ENCODE data around the gene BCAP31.

BCAP31 gene

DNA sequence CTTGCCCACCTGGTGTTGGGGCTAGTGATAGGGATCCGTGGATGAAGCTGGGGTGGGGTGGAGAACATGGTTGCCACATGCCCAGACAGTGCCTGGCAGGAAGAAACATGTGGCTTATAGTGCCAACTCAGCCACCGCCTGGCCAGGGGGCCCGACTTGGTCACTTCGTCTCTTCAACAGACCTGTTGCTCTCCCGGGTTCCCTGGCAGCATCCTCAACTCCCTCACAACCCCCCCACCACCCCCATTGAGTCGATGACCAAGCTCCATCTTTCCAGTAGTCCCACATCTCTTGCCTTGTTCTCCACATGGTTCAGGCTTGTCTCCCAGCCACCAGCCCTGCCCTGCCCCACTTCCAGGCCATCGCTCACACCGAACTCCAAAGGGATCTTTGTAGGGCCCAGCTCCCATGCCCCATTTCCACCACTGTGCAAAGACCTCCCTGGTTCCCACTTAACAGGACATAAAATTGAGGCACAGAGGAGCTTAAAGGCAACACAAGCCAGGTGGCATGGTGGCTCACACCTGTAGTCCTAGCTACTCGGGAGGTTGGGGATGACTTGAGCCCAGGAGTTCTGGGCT is 58.4 kb downstream of the BCAP31 start:
- no peak for TF ChIP-seq YY1 (IDR thresholded peaks at IDR 0.05; ENCODE audit: insufficient read depth, insufficient read length)
- no peak for TF ChIP-seq ZNF274 (IDR thresholded peaks at IDR 0.05; ENCODE audit: low read depth, low read length)
- no peak for TF ChIP-seq SUZ12 (IDR thresholded peaks at IDR 0.05; ENCODE audit: extremely low read depth, insufficient read depth, insufficient read length)
- Histone ChIP-seq H3K4me1 (ENCODE audit: insufficient read depth, insufficient read length) (no peaks in the 10 kb centered on the region), H3K9me3 (ENCODE audit: insufficient read depth, low read length) (no peaks in the 10 kb centered on the region), H3K36me3 (ENCODE audit: insufficient read depth, insufficient read length, low read length) (no peaks in the 10 kb centered on the region), H3K27me3 (ENCODE audit: insufficient read depth, insufficient read length) (peaks cover 6% of the 10 kb centered on the region), H3K9ac (ENCODE audit: insufficient read length, low read depth) (no peak overlapping the region), H3K4me3 (ENCODE audit: insufficient read length, low read depth) (no peak overlapping the region)
- DNase-seq (ENCODE audit: low read depth, low spot score): no peak

DNA sequence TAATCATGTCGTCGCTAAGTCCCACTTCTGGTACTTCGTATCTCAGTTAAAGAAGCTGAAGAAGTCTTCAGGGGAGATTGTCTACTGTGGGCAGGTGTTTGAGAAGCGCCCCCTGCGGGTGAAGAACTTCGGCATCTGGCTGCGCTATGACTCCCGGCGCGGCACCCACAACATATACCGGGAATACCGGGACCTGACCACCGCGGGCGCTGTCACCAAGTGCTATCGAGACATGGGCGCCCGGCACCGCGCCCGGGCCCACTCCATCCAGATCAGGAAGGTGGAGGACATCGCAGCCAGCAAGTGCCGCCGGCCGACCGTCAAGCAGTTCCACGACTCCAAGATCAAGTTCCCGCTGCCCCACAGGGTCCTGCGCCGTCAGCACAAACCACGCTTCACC is 61.9 kb downstream of the BCAP31 start:
- no peaks in the 10 kb centered on the region for H3K36me3 ChIP-seq (ENCODE audit: insufficient read depth, insufficient read length, low read length)
- no peak overlapping the region for H3K4me3 ChIP-seq (ENCODE audit: insufficient read length, low read depth)
- peaks cover 6% of the 10 kb centered on the region for H3K27me3 ChIP-seq (ENCODE audit: insufficient read depth, insufficient read length)
- H3K4me1 ChIP-seq (ENCODE audit: insufficient read depth, insufficient read length): no peaks in the 10 kb centered on the region
- H3K9me3 ChIP-seq (ENCODE audit: insufficient read depth, low read length): no peaks in the 10 kb centered on the region
- DNase-seq (ENCODE audit: low read depth, low spot score): no peak
- no peak overlapping the region for H3K9ac ChIP-seq (ENCODE audit: insufficient read length, low read depth)
- no peak for TF ChIP-seq YY1 (IDR thresholded peaks at IDR 0.05; ENCODE audit: insufficient read depth, insufficient read length)
- TF ChIP-seq ZNF274 (IDR thresholded peaks at IDR 0.05; ENCODE audit: low read depth, low read length): no peak
- no peak for TF ChIP-seq SUZ12 (IDR thresholded peaks at IDR 0.05; ENCODE audit: extremely low read depth, insufficient read depth, insufficient read length)

DNA sequence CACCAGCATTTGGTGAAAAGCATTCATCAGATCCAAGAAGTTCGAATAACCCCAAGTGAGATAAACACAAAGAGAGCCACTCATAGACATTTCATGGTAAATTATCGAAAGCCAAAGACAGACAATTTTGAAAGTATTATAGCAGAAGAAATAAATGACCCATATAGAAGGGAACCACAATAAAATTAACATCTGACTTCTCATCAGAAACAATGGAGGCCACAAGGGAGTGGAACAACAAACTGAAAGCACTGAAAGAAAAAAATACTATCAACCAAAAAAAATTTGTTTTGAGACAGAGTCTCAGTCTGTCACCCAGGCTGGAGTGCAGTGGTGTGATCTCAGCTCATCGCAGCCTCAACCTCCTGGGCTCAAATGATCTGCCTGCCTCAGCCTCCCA is 64.9 kb downstream of the BCAP31 start:
- H3K9ac ChIP-seq (ENCODE audit: insufficient read length, low read depth): no peak overlapping the region
- TF ChIP-seq YY1 (IDR thresholded peaks at IDR 0.05; ENCODE audit: insufficient read depth, insufficient read length): no peak
- no peak for TF ChIP-seq SUZ12 (IDR thresholded peaks at IDR 0.05; ENCODE audit: extremely low read depth, insufficient read depth, insufficient read length)
- TF ChIP-seq ZNF274 (IDR thresholded peaks at IDR 0.05; ENCODE audit: low read depth, low read length): no peak
- no peak for DNase-seq (ENCODE audit: low read depth, low spot score)
- H3K4me3 ChIP-seq (ENCODE audit: insufficient read length, low read depth): no peak overlapping the region
- no peaks in the 10 kb centered on the region for H3K4me1 ChIP-seq (ENCODE audit: insufficient read depth, insufficient read length)
- H3K36me3 ChIP-seq (ENCODE audit: insufficient read depth, insufficient read length, low read length): no peaks in the 10 kb centered on the region
- H3K9me3 ChIP-seq (ENCODE audit: insufficient read depth, low read length): no peaks in the 10 kb centered on the region
- peaks cover 6% of the 10 kb centered on the region for H3K27me3 ChIP-seq (ENCODE audit: insufficient read depth, insufficient read length)

DNA sequence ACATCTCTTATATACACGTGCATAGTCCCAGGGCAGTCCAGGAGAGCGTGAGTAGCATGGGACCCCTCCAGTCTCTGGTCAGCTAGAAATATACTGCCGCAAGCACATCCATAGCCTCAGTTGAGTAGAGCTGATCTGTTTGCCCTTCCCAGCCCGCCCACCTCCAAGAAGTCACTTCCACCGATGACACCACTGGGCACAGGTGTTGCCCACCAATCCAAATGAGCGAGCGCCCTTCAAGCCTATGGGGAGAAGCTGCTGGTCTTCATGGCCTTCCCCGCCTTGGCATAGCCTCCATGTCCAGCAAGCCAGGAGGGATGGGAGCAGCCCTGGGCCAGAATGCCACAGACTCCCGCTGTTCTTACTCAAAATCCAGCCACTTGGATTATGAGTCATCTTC is 67.0 kb downstream of the BCAP31 start:
- TF ChIP-seq ZNF274 (IDR thresholded peaks at IDR 0.05; ENCODE audit: low read depth, low read length): no peak
- no peak for TF ChIP-seq YY1 (IDR thresholded peaks at IDR 0.05; ENCODE audit: insufficient read depth, insufficient read length)
- TF ChIP-seq SUZ12 (IDR thresholded peaks at IDR 0.05; ENCODE audit: extremely low read depth, insufficient read depth, insufficient read length): no peak
- Histone ChIP-seq H3K4me3 (ENCODE audit: insufficient read length, low read depth) (no peak overlapping the region), H3K9ac (ENCODE audit: insufficient read length, low read depth) (no peak overlapping the region), H3K4me1 (ENCODE audit: insufficient read depth, insufficient read length) (no peaks in the 10 kb centered on the region), H3K27me3 (ENCODE audit: insufficient read depth, insufficient read length) (peaks cover 6% of the 10 kb centered on the region), H3K36me3 (ENCODE audit: insufficient read depth, insufficient read length, low read length) (no peaks in the 10 kb centered on the region), H3K9me3 (ENCODE audit: insufficient read depth, low read length) (no peaks in the 10 kb centered on the region)
- DNase-seq (ENCODE audit: low read depth, low spot score): no peak

DNA sequence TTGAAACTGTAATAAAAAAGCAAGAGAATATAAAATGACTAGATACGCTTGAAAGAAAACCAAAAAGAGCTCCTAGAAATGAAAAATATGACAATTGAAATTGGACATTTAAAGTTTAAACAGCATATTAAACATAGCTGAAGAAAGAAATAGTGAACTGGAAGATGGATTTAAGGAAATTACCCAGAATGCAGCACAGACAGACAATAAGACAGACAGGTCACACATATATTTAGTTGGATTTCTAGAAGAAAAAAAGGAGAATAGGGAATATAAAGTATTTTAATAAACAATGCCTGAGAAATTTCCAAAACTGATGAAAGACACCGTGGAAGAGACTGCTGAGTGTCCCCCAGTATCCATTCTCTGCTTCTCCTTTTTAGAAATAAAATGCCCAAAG is 70.6 kb downstream of the BCAP31 start:
- Histone ChIP-seq H3K27me3 (ENCODE audit: insufficient read depth, insufficient read length) (peaks cover 9% of the 10 kb centered on the region), H3K4me3 (ENCODE audit: insufficient read length, low read depth) (no peak overlapping the region), H3K9ac (ENCODE audit: insufficient read length, low read depth) (no peak overlapping the region), H3K36me3 (ENCODE audit: insufficient read depth, insufficient read length, low read length) (no peaks in the 10 kb centered on the region), H3K9me3 (ENCODE audit: insufficient read depth, low read length) (no peaks in the 10 kb centered on the region), H3K4me1 (ENCODE audit: insufficient read depth, insufficient read length) (no peaks in the 10 kb centered on the region)
- DNase-seq (ENCODE audit: low read depth, low spot score): no peak
- TF ChIP-seq YY1 (IDR thresholded peaks at IDR 0.05; ENCODE audit: insufficient read depth, insufficient read length) (no peak), ZNF274 (IDR thresholded peaks at IDR 0.05; ENCODE audit: low read depth, low read length) (no peak), SUZ12 (IDR thresholded peaks at IDR 0.05; ENCODE audit: extremely low read depth, insufficient read depth, insufficient read length) (no peak)

DNA sequence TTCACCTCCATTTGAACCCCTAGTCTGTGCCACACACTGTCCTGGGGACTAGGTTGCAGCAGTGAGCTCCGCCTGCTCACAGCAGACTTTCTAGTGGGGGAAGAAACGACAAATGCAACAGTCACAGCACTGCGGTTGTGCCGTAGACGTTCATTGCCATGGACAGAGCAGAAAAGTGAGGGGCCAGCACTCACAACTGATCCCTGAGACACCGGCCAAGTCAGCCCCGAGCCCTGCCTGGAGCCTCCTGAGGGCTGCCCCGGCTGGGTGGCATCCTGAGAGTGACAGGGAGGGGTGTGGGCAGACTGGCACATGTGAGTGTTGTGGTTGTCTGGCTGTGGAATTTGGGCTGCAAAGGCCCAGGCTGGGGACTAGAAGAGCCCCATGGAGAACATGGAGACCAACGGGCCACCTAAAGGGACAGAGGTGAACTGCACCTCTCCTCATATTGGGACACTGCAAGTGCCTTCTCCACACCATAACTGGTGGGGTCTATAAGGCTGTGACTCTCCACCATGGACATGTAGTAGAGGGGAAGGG is 72.6 kb downstream of the BCAP31 start:
- H3K27me3 ChIP-seq (ENCODE audit: insufficient read depth, insufficient read length): peaks cover 26% of the 10 kb centered on the region
- H3K36me3 ChIP-seq (ENCODE audit: insufficient read depth, insufficient read length, low read length): no peaks in the 10 kb centered on the region
- no peaks in the 10 kb centered on the region for H3K4me1 ChIP-seq (ENCODE audit: insufficient read depth, insufficient read length)
- TF ChIP-seq SUZ12 (IDR thresholded peaks at IDR 0.05; ENCODE audit: extremely low read depth, insufficient read depth, insufficient read length) (no peak), ZNF274 (IDR thresholded peaks at IDR 0.05; ENCODE audit: low read depth, low read length) (no peak), YY1 (IDR thresholded peaks at IDR 0.05; ENCODE audit: insufficient read depth, insufficient read length) (no peak)
- no peak overlapping the region for H3K9ac ChIP-seq (ENCODE audit: insufficient read length, low read depth)
- DNase-seq (ENCODE audit: low read depth, low spot score): no peak
- no peaks in the 10 kb centered on the region for H3K9me3 ChIP-seq (ENCODE audit: insufficient read depth, low read length)
- no peak overlapping the region for H3K4me3 ChIP-seq (ENCODE audit: insufficient read length, low read depth)

DNA sequence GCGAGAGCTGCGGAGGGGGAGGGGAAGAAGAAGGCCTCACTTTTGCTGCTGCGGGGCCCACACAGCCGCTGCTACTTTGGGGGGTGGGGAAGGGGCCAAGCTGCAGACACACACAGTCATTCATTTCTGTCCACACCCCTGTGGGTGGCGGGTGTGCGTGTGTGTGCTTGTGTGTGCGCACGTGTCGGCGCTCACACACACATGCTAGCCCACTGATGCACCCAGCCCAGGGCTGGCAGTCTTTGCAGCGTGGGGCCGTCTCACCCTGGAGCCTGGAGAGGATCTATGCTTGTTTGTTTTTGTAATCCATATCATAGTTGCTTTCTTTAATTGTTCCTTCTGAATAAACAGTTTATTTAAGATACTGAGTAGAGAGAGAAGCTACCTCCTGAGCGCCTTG is 73.2 kb downstream of the BCAP31 start:
- H3K4me1 ChIP-seq (ENCODE audit: insufficient read depth, insufficient read length): no peaks in the 10 kb centered on the region
- no peaks in the 10 kb centered on the region for H3K36me3 ChIP-seq (ENCODE audit: insufficient read depth, insufficient read length, low read length)
- DNase-seq (ENCODE audit: low read depth, low spot score): no peak
- H3K4me3 ChIP-seq (ENCODE audit: insufficient read length, low read depth): no peak overlapping the region
- TF ChIP-seq SUZ12 (IDR thresholded peaks at IDR 0.05; ENCODE audit: extremely low read depth, insufficient read depth, insufficient read length): no peak
- TF ChIP-seq ZNF274 (IDR thresholded peaks at IDR 0.05; ENCODE audit: low read depth, low read length): no peak
- TF ChIP-seq YY1 (IDR thresholded peaks at IDR 0.05; ENCODE audit: insufficient read depth, insufficient read length): no peak
- peaks cover 32% of the 10 kb centered on the region for H3K27me3 ChIP-seq (ENCODE audit: insufficient read depth, insufficient read length)
- H3K9ac ChIP-seq (ENCODE audit: insufficient read length, low read depth): no peak overlapping the region
- H3K9me3 ChIP-seq (ENCODE audit: insufficient read depth, low read length): no peaks in the 10 kb centered on the region
